ENCODE results near the gene KHK.
A peak's percentile ranks its signal among the peaks of the same experiment; 100 is the strongest.

KHK gene

GRCh38 chr2:27082773-27083409 lies 3.7 kb upstream of the KHK start:
- no peak for DNase-seq

GRCh38 chr2:27083410-27084296 lies 2.9 kb upstream of the KHK start:
- no peak for DNase-seq

DNA sequence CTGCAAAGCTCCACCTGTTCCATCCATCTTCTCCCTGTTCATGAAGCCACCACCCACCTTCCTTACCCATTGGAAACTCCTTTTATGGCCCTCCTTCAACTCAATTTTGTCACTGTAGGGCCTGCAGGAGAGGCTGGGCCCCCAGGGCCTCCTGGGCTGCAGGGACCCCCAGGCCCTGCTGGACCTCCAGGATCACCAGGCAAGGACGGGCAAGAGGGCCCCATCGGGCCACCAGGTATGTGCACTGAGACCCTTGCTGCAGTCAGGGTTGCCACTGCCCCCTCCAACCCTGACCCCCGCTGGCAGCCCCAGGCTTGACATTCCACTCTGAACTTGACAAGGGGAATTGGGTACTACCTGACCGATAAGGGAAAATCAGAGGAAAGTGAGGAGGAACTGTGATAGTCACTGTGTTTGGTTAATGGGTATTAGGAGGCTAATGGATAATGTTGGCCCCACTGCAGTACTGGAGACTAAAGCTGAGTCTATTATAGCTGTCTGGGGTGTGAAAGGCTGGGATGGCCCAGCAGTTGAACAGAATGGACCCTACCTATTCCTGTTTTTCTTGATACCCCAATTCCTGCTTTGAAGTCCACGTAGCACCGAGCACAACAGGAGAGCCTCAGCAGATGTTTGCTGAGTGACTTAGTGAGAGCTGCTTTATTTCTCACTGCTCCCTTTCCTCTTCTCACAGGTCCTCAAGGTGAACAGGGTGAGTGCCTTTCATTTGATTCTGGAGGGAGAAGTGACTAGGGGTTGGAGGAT lies 2.1 kb upstream of the KHK start:
- no peak for DNase-seq

- DNase-seq = no peak
Measured at GRCh38 chr2:27085062-27085672, 1.4 kb upstream of the KHK start.

DNA sequence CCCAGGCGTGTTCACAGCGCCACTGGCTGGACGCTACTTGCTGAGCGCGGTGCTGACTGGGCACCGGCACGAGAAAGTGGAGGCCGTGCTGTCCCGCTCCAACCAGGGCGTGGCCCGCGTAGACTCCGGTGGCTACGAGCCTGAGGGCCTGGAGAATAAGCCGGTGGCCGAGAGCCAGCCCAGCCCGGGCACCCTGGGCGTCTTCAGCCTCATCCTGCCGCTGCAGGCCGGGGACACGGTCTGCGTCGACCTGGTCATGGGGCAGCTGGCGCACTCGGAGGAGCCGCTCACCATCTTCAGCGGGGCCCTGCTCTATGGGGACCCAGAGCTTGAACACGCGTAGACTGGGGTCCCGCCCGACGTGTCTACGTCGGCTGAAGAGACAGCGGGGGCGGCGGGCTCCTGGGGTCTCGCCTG lies 891 bp upstream of the KHK start:
- peak in 1 of 2 experiments; percentile 41 for DNase-seq

GRCh38 chr2:27086090-27086723 lies 365 bp upstream of the KHK start:
- peak; percentile 97 to 98 for DNase-seq

- no peak for DNase-seq
Measured at GRCh38 chr2:27087823-27088410, 1.3 kb downstream of the KHK start.

GRCh38 chr2:27088634-27089033 lies 2.1 kb downstream of the KHK start:
- DNase-seq = no peak

DNA sequence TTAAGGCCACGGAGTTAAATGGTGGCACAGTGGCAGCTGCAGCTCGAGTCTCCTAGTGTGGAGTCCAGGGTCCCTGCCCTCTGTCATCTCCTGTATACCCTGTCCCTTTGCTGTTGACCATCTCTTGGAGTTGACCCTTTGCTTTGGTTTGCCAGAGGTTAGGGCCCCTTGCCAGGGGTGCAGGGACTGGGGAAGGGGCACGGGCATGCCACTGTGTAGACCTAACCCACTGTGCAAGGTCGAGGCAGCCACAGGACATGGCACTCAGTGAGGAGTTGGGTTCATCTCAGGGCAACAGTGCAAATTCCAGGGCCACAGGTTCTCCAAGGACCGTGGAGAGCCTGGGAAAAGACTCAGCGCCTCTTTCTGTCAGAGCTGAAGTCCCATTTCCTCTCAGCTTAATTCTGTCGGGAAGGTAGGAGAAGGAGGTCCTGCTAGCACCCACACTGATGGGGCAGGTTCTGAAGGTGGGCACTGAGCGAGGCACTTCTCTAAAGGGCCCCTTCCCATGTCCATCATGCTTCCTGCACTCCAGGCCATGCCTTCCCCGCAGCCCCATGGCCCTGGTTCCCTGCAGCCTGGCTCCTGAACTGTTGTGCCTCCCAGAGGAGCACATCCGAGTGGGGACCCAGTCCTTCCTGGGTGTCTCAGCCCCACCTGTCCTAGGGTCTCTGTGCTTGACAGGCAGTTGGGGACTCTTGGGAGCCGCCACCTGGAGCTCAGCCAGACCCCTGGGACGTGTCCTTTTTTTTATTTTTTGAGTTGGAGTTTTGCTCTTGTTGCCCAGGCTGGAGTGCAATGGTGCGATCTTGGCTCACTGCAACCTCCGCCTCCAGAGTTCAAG lies 2.8 kb downstream of the KHK start:
- no peak for DNase-seq

- DNase-seq = no peak
Measured at GRCh38 chr2:27091746-27092695, 5.4 kb downstream of the KHK start.

GRCh38 chr2:27092696-27093429 lies 6.3 kb downstream of the KHK start:
- no peak for DNase-seq

DNA sequence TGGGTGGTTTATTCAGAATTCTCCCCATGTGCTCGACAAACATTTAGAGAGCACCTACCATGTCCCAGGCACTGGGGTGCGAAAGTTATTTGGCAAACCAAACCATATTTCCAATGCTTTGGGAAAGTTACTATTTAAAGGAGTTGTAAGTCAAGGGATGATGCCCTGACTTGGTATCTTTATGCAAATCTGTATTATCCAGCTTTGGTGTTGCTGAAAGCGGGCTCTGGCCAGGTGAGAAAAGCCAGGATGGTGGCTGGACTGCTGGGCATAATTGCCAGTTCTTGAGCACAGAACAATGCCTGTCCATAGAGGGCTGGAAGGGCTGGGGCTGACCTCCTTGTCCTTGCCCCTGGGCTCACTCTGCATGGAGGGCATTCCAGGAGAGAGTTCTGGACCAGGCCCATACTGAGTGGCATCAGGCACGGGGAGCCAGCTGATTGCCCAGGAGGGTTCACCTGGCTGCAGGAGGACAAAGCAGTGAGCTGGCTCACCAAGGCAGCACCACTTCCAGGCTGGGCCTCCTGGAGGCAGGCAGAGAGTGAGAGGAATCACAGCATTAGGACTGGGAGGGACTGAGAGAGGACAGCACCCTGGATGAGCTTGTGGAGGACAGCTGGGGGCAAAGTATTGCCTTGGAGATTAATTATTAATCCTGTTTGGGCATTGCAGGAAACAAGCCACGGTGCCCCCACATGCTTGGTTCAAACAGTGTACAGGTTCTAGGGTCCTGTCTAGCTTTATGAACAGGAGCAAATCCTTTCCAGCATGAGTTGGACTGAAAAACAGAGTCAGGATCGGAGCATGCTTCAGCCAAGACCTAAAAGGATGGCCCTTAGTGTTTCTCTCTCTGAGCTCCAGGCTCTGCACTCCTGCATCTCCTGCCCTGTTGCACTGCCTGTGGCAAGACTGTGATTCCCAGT lies 7.1 kb downstream of the KHK start:
- no peak for DNase-seq

DNA sequence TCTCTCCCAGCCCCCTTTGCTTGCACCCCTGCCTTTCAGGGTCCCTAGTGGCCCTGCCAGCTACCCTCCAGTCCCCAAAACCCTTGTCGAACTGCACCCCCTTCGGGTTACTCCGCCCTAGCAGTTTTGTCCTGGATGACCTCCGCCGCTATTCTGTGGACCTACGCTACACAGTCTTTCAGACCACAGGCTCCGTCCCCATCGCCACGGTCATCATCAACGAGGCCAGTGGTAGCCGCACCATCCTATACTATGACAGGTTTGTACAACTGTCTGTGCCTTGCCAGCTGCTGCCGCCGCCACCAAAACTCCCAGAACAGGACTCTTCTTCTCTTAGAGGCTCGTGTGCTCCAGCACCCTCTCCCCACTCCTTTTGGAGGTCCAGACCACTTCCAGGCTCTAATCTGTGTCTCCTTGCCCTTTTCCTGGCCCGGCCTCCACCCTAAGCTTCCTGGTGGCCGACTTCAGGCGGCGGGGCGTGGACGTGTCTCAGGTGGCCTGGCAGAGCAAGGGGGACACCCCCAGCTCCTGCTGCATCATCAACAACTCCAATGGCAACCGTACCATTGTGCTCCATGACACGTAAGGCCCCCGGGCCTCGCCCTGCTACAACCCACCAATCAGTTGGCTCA lies 7.9 kb downstream of the KHK start:
- no peak for DNase-seq

DNA sequence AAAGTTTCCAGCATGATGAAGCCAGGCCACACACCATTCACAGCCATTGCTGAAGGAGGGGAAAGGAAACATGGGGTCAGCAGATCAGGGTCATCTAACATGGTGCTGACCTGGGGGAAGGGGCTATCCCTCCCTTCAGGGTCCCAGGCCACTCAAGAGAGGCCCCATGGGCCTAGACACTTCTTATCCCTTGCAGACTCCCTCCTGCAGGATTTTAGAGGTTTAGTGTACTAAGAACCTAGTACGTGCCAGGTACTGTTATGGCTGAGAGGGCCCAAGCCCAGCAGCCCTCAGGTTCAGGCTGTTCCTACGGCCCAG lies 8.8 kb downstream of the KHK start:
- no peak for DNase-seq

- DNase-seq = peak; percentile 29 to 39
Measured at GRCh38 chr2:27095745-27096651, 9.4 kb downstream of the KHK start.

DNA sequence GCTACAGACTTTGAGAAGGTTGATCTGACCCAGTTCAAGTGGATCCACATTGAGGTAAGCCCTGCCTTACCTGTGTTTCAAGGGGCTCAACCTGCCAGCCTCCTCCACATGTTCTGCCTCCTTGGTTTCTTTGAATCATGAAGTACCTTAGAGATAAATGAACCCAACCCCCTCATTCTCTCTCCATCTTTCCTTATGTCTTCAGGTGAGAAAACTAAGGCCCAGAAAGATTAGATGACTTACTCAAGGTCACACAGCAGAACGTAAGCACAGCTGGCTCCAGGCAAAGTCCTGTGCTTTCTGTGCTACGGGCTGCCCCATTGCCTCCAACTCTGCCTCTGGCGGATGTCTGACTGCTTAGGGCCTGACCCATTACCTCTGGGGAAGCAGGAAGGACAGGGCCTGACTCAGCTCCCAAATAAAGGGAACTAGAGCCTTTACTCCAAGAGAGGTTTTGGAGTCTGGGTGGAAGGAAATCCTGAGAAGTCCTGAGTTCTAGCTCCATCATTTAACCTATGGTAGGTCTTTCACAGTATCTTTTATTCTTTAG lies 10.3 kb downstream of the KHK start:
- no peak for DNase-seq

Measured in stimulated activated CD4-positive, alpha-beta T cell treated with anti-CD3 and anti-CD28 coated beads, Interleukin-4, amount 100 ng/mL, for 4 hours (primary cell).